CD8-positive, alpha-beta memory T cell (primary cell): Measurements from ENCODE around the gene FOXK1. TPM values are rescaled to one million over a fixed set of nuclear protein-coding genes. Genes with fewer than 3 reads are reported as not detected.

Experiments used
- CTCF ChIA-PET: fragments of 350-600 bp; sonication (Branson Sonifier 250); formaldehyde crosslinking; loops from one replicate; lab custom pipeline; 2021; ENCODE audit warnings: antibody characterized with exemption; lab: Charles Lee
- POLR2A ChIA-PET: fragments of 350-600 bp; sonication (Branson Sonifier 250); formaldehyde crosslinking; loops from one replicate; lab custom pipeline; 2021; ENCODE audit warnings: antibody characterized with exemption; lab: Charles Lee
- DNase-seq, 5 donors: peaks; one replicate each; pipeline versions ENCODE4 v3.0.0 to v3.0.0-alpha.2; 2020 to 2022; ENCODE audit warnings: mixed read lengths in 1 of 5
- H3K27ac ChIP-seq: one replicate; pipeline ENCODE4 v1.7.0; 2013; ENCODE audit warnings: low read depth, mild to moderate bottlenecking, low read length, moderate library complexity
- H3K27me3 ChIP-seq: 2 replicates; pipeline ENCODE4 v1.7.0; 2013; ENCODE audit warnings: low read length, mild to moderate bottlenecking; ENCODE audit not compliant: insufficient read depth, poor library complexity, severe bottlenecking
- H3K36me3 ChIP-seq: 2 replicates; pipeline ENCODE4 v1.7.0; 2013; ENCODE audit warnings: mild to moderate bottlenecking, low read length, moderate library complexity; ENCODE audit not compliant: insufficient read depth
- H3K4me1 ChIP-seq: 2 replicates; pipeline ENCODE4 v1.7.0; 2013; ENCODE audit warnings: mild to moderate bottlenecking, low read length, moderate library complexity; ENCODE audit not compliant: insufficient read depth
- H3K4me3 ChIP-seq: 2 replicates; pipeline ENCODE4 v1.7.0; 2013; ENCODE audit warnings: mild to moderate bottlenecking, low read length
- H3K9me3 ChIP-seq: 2 replicates; pipeline ENCODE4 v1.7.0; 2013; ENCODE audit warnings: mild to moderate bottlenecking, low read length
- H3K27ac Mint-ChIP-seq, 8 donors: one replicate each; pipeline ENCODE4 v1.8.0; 2020 to 2021; ENCODE audit warnings: mixed read lengths in 8 of 8, mild to moderate bottlenecking in 6 of 8, inconsistent platforms in 3 of 8, moderate library complexity in 3 of 8
- H3K27me3 Mint-ChIP-seq, 2 donors: one replicate each; pipeline ENCODE4 v1.8.0; 2020 to 2021; ENCODE audit warnings: mixed read lengths in 2 of 2, mild to moderate bottlenecking in 1 of 2, moderate library complexity in 1 of 2
- H3K36me3 Mint-ChIP-seq, 3 donors: one replicate each; pipeline ENCODE4 v1.8.0; 2020 to 2021; ENCODE audit warnings: mixed read lengths in 3 of 3, inconsistent platforms in 1 of 3, mild to moderate bottlenecking in 1 of 3
- H3K4me1 Mint-ChIP-seq, 3 donors: one replicate each; pipeline ENCODE4 v1.8.0; 2020 to 2021; ENCODE audit warnings: mixed read lengths in 3 of 3, inconsistent platforms in 1 of 3, mild to moderate bottlenecking in 1 of 3
- H3K4me3 Mint-ChIP-seq, 7 donors: one replicate each; pipeline ENCODE4 v1.8.0; 2020 to 2021; ENCODE audit warnings: mixed read lengths in 7 of 7, mild to moderate bottlenecking in 6 of 7, moderate library complexity in 4 of 7, inconsistent platforms in 2 of 7
- H3K9me3 Mint-ChIP-seq, 5 donors: one replicate each; pipeline ENCODE4 v1.8.0; 2020 to 2022; ENCODE audit warnings: mixed read lengths in 5 of 5, mild to moderate bottlenecking in 3 of 5, moderate library complexity in 2 of 5, inconsistent platforms in 1 of 5
- polyA plus RNA-seq: library from polyadenylated mRNA; unstranded; fragments of 300-500 nt; fragmentation: Illumina TruSeq; gene quantifications from one replicate; pipeline ENCODE4 v1.2.3, GENCODE V29; 2021
- total RNA-seq, 2 experiments: library from RNA; stranded (reverse); gene quantifications; one replicate each; pipeline ENCODE4 v1.2.3, GENCODE V29; 2021

FOXK1 gene
- total and polyA plus RNA-seq, 3 experiments from 2014 or later = 4.5 to 38.4 (median 35.6) TPM

DNA sequence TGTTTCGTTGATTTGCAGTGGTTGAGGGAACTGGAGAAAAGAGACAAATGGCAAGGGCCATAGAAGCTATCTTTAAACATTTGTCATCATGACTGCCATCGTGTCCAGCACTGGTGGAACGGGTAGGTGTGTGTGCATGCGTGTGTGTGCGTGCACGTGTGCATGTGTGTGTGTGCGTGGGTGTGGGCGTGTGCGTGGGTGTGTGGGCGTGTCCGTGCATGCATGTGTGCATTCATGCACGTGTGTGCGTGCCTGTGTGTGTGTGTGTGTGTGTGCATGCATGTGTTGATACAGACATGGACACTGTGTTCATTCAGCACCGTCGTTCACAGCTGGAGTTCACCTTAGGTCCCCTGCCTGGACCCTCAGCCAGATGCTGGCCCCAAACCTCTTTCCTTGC lies 55.2 kb downstream of the FOXK1 start:
- H3K4me3 Mint-ChIP-seq = no peak overlapping the region
- Histone ChIP-seq H3K4me1 (peaks cover 30% of the 10 kb centered on the region), H3K4me3 (no peak overlapping the region), H3K27me3 (no peaks in the 10 kb centered on the region), H3K27ac (no peak overlapping the region), H3K36me3 (no peaks in the 10 kb centered on the region), H3K9me3 (no peaks in the 10 kb centered on the region)
- ChIA-PET POLR2A (no interaction called here), CTCF (no interaction called here)
- peaks cover 2 to 46% (median 13%) of the 10 kb centered on the region in 3 donors for H3K36me3 Mint-ChIP-seq
- H3K4me1 Mint-ChIP-seq = peaks cover 42 to 64% (median 56%) of the 10 kb centered on the region in 3 donors
- peak overlapping the region in 1 of 8 donors; percentile 12 for H3K27ac Mint-ChIP-seq
- no peaks in the 10 kb centered on the region for H3K27me3 Mint-ChIP-seq
- H3K9me3 Mint-ChIP-seq = no peaks in the 10 kb centered on the region
- DNase-seq = no peak

DNA sequence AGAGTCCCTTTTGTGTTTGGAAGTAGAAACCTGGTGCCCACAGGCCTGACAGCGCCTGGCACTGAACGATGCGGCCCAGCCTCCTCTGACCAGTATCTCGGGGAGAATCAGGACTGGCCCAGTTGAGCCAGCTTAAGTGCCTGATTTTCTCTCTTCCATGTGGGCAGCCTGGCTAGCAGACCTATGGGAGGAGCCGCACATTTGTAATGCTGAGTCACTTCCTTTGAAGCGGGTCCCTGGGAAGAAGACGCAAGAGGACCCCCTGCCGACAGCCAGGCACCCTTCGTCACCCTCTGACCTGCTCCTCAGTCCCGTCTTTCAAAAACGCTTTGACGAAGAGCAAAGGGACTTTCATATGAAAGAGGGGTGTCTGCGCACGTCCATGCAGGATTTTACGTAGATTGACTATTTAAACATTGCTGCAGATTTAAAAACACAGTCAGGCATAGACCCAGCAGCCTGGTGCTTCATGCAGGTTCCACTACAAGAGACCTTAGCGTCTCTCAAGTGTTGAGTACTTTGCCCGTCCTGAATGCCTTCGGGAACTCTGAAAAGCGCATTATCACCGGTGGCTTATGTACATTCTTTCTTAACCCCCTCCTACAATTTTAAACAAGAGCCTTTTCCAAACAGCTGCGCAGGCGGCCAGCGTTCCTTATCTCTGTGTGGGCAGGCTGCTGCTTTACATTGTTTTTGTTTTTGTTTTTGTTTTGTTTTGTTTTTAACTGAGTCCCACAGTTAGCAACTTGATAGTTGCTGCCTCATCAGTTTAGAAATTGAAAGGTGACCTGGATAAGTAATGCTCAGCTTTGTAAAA lies 56.8 kb downstream of the FOXK1 start:
- no peaks in the 10 kb centered on the region for H3K9me3 Mint-ChIP-seq
- peak in 1 of 5 donors; percentile 42 for DNase-seq
- H3K4me1 Mint-ChIP-seq = peaks cover 35 to 60% (median 49%) of the 10 kb centered on the region in 3 donors
- CTCF ChIA-PET = no interaction called here
- H3K36me3 ChIP-seq = no peaks in the 10 kb centered on the region
- no peaks in the 10 kb centered on the region for H3K27me3 Mint-ChIP-seq
- peak overlapping the region; percentile 56 for H3K27ac ChIP-seq
- peak overlapping the region in 7 of 8 donors; percentile 15 to 92 (median 71) for H3K27ac Mint-ChIP-seq
- H3K4me1 ChIP-seq = peaks cover 28% of the 10 kb centered on the region
- POLR2A ChIA-PET = no interaction called here
- H3K4me3 ChIP-seq = peak overlapping the region; percentile 42
- peaks cover 2 to 47% (median 10%) of the 10 kb centered on the region in 3 donors for H3K36me3 Mint-ChIP-seq
- H3K4me3 Mint-ChIP-seq = peak overlapping the region in 3 of 7 donors; percentile 15 to 71 (median 44)
- H3K27me3 ChIP-seq = no peaks in the 10 kb centered on the region
- no peaks in the 10 kb centered on the region for H3K9me3 ChIP-seq

DNA sequence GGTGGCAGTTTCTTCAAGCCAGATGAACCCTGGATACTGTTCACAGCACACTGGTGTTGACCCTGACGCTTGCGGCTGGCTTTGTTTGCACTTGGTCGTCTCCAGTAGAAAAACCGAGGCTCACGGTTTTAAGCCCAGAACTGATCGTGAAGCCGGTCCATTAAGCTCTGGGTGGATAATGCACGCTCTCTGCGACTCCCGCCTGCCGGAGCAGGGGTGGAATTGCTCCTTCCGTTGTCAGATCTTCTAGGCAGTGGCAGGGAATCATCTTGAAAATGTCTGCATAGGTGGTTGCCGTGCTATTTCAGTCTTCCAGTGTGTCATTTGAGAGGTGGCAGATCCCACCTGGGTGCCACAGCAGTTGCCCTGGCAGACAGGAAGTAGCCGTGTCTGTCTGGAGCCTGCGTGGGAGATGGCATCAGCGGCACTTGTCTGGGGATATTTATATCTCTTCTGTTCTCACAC lies 57.5 kb downstream of the FOXK1 start:
- peak overlapping the region; percentile 42 for H3K4me3 ChIP-seq
- Mint-ChIP-seq H3K4me1 (peaks cover 38 to 61% (median 51%) of the 10 kb centered on the region in 3 donors), H3K9me3 (no peaks in the 10 kb centered on the region), H3K27me3 (no peaks in the 10 kb centered on the region), H3K36me3 (peaks cover 2 to 46% (median 9%) of the 10 kb centered on the region in 3 donors), H3K4me3 (peak overlapping the region in 4 of 7 donors; percentile 15 to 71 (median 46)), H3K27ac (peak overlapping the region; percentile 8 to 84 (median 75))
- ChIA-PET CTCF (no interaction called here), POLR2A (no interaction called here)
- H3K27ac ChIP-seq = peak overlapping the region; percentile 56
- peaks cover 30% of the 10 kb centered on the region for H3K4me1 ChIP-seq
- DNase-seq = peak in 2 of 5 donors; percentile 30 to 61
- no peaks in the 10 kb centered on the region for H3K36me3 ChIP-seq
- H3K9me3 ChIP-seq = no peaks in the 10 kb centered on the region
- no peaks in the 10 kb centered on the region for H3K27me3 ChIP-seq

DNA sequence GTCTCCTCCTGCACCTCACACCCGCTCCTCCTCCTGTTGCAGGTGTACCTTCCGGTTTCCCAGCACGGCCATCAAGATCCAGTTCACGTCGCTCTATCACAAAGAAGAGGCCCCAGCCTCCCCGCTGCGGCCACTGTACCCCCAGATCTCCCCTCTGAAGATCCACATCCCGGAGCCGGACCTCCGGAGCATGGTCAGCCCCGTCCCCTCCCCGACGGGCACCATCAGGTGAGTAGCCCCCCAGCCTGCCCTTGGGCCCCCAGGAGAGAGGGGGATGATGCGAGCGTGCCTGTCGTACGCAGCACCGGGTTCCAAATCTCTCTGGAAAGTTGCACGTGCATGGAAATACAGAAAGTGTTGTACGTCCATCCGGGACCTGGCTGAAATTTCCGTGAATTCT lies 58.7 kb downstream of the FOXK1 start:
- H3K27ac Mint-ChIP-seq = peak overlapping the region in 4 of 8 donors; percentile 11 to 69 (median 48)
- Histone ChIP-seq H3K9me3 (no peaks in the 10 kb centered on the region), H3K27ac (no peak overlapping the region), H3K4me3 (no peak overlapping the region), H3K4me1 (peaks cover 32% of the 10 kb centered on the region), H3K27me3 (no peaks in the 10 kb centered on the region), H3K36me3 (no peaks in the 10 kb centered on the region)
- no peak for DNase-seq
- H3K9me3 Mint-ChIP-seq = no peaks in the 10 kb centered on the region
- ChIA-PET CTCF (interaction anchor here (1.0 to 1.3 kb wide), 2 partner anchors 13 to 14 kb away, joined by 3 to 4 read pairs; no protein-coding TSS in a partner anchor), POLR2A (no interaction called here)
- H3K36me3 Mint-ChIP-seq = peaks cover 2 to 42% (median 7%) of the 10 kb centered on the region in 3 donors
- no peaks in the 10 kb centered on the region for H3K27me3 Mint-ChIP-seq
- H3K4me3 Mint-ChIP-seq = no peak overlapping the region
- peaks cover 40 to 62% (median 56%) of the 10 kb centered on the region in 3 donors for H3K4me1 Mint-ChIP-seq

DNA sequence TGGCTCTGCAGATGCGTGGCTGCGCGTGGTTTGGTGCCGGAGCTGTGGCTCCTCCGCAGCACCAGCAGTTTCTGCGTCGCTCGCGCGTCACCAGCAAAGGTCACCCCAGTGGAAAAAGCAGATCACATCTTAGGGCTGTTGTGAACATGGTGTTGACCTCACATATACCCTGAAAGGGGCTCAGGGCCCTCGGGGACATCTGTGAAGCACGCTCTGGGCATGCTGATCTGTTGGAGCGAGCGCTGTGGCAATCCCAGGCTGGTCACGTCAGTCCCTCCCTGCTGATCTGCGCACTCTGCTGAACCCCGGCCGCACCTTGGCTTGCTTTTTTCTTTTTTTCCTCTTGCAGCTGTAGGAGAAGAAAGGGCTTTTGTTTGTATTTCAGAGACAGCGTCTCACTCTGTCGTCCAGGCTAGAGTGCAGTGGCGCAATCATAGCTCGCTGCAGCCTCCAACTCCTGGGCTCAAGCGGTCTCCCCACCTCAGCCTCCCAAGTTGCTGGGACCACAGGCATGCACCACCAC lies 60.0 kb downstream of the FOXK1 start:
- peaks cover 42% of the 10 kb centered on the region for H3K4me1 ChIP-seq
- H3K27ac Mint-ChIP-seq = peak overlapping the region in 5 of 8 donors; percentile 3 to 96 (median 76)
- no peaks in the 10 kb centered on the region for H3K27me3 Mint-ChIP-seq
- POLR2A ChIA-PET = no interaction called here
- H3K4me1 Mint-ChIP-seq = peaks cover 46 to 69% (median 63%) of the 10 kb centered on the region in 3 donors
- no peak overlapping the region for H3K4me3 ChIP-seq
- no peak for DNase-seq
- H3K36me3 Mint-ChIP-seq = peaks cover 2 to 42% (median 5%) of the 10 kb centered on the region in 3 donors
- no peak overlapping the region for H3K4me3 Mint-ChIP-seq
- H3K27ac ChIP-seq = no peak overlapping the region
- H3K9me3 Mint-ChIP-seq = no peaks in the 10 kb centered on the region
- H3K27me3 ChIP-seq = no peaks in the 10 kb centered on the region
- no peaks in the 10 kb centered on the region for H3K36me3 ChIP-seq
- H3K9me3 ChIP-seq = no peaks in the 10 kb centered on the region
- CTCF ChIA-PET = interaction anchor here (1.0 to 1.3 kb wide), 2 partner anchors 12 to 14 kb away, joined by 3 to 4 read pairs; no protein-coding TSS in a partner anchor

DNA sequence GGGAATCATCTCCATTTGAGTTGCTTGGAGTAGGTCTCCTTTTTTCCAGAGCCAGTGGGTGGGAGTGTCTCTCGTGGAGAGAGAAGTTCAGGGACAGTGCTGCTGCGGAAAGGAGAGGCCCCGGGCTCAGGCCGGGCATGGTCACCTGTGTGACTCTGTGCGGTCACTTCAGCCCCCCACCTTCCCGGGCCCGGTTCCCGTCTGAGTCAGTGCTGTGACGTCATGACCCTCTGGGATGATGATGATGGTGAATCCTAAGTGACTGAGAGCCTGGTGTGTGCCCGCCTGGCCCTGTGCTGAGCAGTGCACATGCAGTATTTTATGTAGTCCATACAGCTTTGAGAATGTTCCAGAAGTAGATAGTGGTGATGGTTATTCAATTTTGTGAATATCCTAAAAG lies 60.8 kb downstream of the FOXK1 start:
- no peaks in the 10 kb centered on the region for H3K27me3 Mint-ChIP-seq
- peaks cover 48 to 72% (median 66%) of the 10 kb centered on the region in 3 donors for H3K4me1 Mint-ChIP-seq
- Histone ChIP-seq H3K27me3 (no peaks in the 10 kb centered on the region), H3K9me3 (no peaks in the 10 kb centered on the region), H3K27ac (no peak overlapping the region), H3K4me1 (peaks cover 49% of the 10 kb centered on the region), H3K36me3 (no peaks in the 10 kb centered on the region), H3K4me3 (no peak overlapping the region)
- H3K4me3 Mint-ChIP-seq = peak overlapping the region in 3 of 7 donors; percentile 8 to 61 (median 16)
- no peak for DNase-seq
- peaks cover 2 to 43% (median 5%) of the 10 kb centered on the region in 3 donors for H3K36me3 Mint-ChIP-seq
- CTCF ChIA-PET = interaction anchor here (1.1 to 2.7 kb wide), 2 partner anchors 12 to 101 kb away, joined by 3 to 9 read pairs; no protein-coding TSS in a partner anchor
- H3K9me3 Mint-ChIP-seq = no peaks in the 10 kb centered on the region
- POLR2A ChIA-PET = no interaction called here
- H3K27ac Mint-ChIP-seq = peak overlapping the region; percentile 82 to 97 (median 92)

DNA sequence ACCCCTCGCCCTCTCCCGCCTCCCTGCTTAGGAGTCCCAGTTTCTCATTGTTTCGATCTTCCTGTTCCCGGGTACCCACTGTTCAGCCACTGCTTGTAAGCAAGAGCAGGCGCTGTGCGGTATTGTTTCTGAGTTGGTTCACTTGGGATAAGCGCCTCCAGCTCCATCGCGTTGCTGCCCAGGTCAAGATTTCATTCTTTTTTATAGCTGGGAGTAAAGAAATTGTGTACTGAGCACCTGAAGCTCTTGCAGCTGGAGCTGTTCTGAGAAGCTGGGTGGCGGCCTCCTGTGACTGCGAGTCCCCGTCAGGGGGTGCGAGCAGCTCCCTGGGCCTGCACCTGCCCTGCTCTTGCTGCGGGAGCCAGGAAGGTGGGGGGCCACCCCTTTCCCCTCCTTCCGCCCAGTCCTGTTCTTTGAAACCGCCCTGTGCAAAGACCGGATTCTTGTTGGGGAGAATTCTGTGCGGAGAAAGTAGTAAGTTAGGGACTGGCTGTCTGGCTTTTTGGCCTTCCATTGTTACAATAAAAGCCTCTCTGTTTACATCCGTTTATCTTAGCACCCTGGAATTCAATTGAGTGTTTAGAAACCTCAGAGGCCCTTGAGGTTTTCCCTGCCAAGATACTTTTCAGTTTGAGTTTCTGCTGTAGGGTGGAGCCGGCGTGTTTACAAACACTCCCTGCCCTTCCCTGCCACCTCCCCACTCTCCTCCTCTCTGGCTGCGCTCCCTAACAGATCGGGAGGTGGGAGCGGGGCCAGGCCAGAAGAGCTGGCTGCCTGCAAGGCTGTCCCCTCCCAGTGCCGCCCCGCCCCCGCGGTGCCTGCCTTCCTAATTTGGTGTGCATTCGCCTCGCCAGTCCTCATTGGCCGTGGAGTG lies 62.5 kb downstream of the FOXK1 start:
- Mint-ChIP-seq H3K27ac (peak overlapping the region; percentile 90 to 97 (median 95)), H3K4me3 (peak overlapping the region; percentile 76 to 91 (median 83)), H3K9me3 (no peaks in the 10 kb centered on the region), H3K4me1 (peaks cover 45 to 71% (median 67%) of the 10 kb centered on the region in 3 donors), H3K36me3 (peaks cover 2 to 44% (median 12%) of the 10 kb centered on the region in 3 donors), H3K27me3 (no peaks in the 10 kb centered on the region)
- H3K36me3 ChIP-seq = no peaks in the 10 kb centered on the region
- DNase-seq = peak; percentile 69 to 83 (median 75)
- POLR2A ChIA-PET = interaction anchor here (1.2 to 1.5 kb wide), 3 partner anchors 30 to 103 kb away, joined by 4 to 11 read pairs (median 6); no protein-coding TSS in a partner anchor
- CTCF ChIA-PET = interaction anchor here (1.2 to 2.7 kb wide), 3 partner anchors 10 to 103 kb away, joined by 3 to 9 read pairs (median 7); no protein-coding TSS in a partner anchor
- H3K27me3 ChIP-seq = no peaks in the 10 kb centered on the region
- peaks cover 45% of the 10 kb centered on the region for H3K4me1 ChIP-seq
- H3K9me3 ChIP-seq = no peaks in the 10 kb centered on the region
- H3K4me3 ChIP-seq = peak overlapping the region; percentile 52
- peak overlapping the region; percentile 93 for H3K27ac ChIP-seq
